Caki2 (cell line): ENCODE data around the gene VKORC1. TPM values are rescaled to one million over a fixed set of nuclear protein-coding genes. Genes with fewer than 3 reads are reported as not detected.

Experiments
- DNase-seq: peaks from one replicate; pipeline ENCODE4 v3.0.0-alpha.2; 2015; ENCODE audit warnings: low read depth
- in situ Hi-C: cut with HindIII; loops from 2 replicates; pipeline ENCODE4 v1.10.0; 2016; ENCODE audit warnings: low sequenced_read_pairs, low pct_unique_long_range_greater_than_20kb, mixed read lengths
- total RNA-seq: library from RNA; depleted of rRNA; stranded (reverse); fragments of >200 nt; shearing (Covaris generic); gene quantifications from 2 replicates; pipeline ENCODE4 v1.2.3, GENCODE V29; 2014; ENCODE audit warnings: low replicate concordance; rRNA removed

Gene VKORC1
- total RNA-seq, 1 experiment from 2014 or later, result 187 TPM

DNA sequence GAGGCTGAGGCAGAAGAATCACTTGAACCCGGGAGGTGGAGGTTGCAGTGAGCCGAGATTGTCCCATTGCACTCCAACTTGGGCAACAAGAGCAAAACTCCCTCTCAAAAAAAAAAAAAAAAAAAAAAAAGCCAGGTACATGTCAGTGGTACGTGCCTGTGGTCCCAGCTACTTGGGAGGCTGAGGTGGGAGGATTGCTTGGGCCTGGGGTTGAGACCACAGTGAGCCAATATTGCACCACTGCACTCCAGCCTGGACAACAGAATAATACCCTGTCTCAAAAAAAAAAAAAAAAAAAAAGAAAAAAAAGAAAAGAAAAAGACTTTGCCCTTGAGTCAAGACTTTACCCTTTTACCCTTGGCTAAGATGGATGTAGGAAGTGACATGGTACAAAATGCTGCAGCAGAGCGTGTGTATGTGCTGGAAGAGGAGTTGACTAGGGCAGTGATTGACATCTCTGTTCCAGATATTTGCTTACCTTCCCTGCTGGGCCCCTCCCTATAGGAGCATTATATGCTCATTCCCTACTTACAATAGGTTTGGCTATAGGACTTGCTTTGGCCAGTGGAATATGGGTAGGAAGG, 50.6 kb downstream of the VKORC1 start:
- DNase-seq, result no peak
- in situ Hi-C loops, result no loop called here

DNA sequence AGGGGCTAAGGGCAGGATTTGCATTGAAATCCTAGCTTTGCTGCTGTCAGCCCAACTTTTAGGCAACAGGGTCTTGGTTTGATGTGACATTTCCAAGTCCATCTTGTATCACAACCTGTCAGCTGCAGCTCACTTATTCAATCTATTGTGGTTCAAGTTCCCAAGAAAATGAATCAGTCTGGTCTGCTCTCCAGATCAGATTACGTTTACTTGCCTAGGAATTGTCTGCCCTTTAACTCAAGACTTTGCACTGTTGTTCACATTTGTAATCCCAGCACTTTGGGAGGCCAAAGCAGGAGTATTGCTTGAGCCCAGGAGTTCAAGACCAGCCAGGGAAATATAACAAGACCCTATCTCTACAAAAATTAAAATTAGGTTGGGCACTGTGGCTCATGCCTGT, 51.2 kb downstream of the VKORC1 start:
- in situ Hi-C loops, result no loop called here
- no peak for DNase-seq

DNA sequence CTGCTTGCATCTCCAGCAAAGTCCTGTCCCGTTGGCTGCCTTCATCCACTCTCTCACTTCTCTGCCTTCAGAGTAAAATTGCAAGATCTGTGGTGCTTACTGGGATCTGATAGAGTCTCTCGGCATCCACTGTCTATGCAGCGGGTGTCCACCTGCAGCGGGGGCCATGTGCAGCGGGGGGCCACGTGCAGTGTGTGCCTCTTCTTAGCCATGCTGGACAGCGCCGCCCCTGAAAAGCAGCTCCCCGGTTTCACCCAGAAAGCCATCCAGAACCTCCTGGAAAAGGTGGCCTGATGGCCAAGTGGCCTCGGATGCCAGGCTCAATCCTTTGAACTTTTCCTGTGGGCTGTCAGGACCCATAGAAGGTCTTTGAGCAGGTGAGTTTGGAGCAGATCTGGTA, 51.7 kb downstream of the VKORC1 start:
- DNase-seq, result no peak
- in situ Hi-C loops, result no loop called here

Other genes starting within 250 kb of the VKORC1 start
- 154 and 157 TPM in 2 replicates for gene BCL7C, start 200.7 kb downstream of the VKORC1 start, total RNA-seq
- 0.84 and 2.9 TPM in 2 replicates for gene CTF1, start 198.2 kb downstream of the VKORC1 start, total RNA-seq
- 51.9 and 58.5 TPM in 2 replicates for gene FBXL19, start 171.2 kb downstream of the VKORC1 start, total RNA-seq
- gene ORAI3, start 145.7 kb downstream of the VKORC1 start, total RNA-seq, result 82.7 and 96.5 TPM in 2 replicates
- gene SETD1A, start 137.0 kb downstream of the VKORC1 start, total RNA-seq, result 0.81 and 1.2 TPM in 2 replicates
- 73.0 and 95.3 TPM in 2 replicates for gene HSD3B7, start 109.6 kb downstream of the VKORC1 start, total RNA-seq
- gene STX1B, start 84.2 kb downstream of the VKORC1 start, total RNA-seq, result 0.46 TPM in 1 of 2 replicates, not detected in the other
- gene STX4, start 61.2 kb downstream of the VKORC1 start, total RNA-seq, result 72.2 and 83.1 TPM in 2 replicates
- gene ZNF668, start 20.6 kb downstream of the VKORC1 start, total RNA-seq, result 16.1 and 18.3 TPM in 2 replicates
- gene ZNF646, start 20.4 kb downstream of the VKORC1 start, total RNA-seq, result 23.9 and 24.0 TPM in 2 replicates
- 1.8 and 5.1 TPM in 2 replicates for gene PRSS53, start 5.9 kb downstream of the VKORC1 start, total RNA-seq
- gene BCKDK, start 13.6 kb upstream of the VKORC1 start, total RNA-seq, result 68.7 and 83.0 TPM in 2 replicates
- 102 and 108 TPM in 2 replicates for gene KAT8, start 22.9 kb upstream of the VKORC1 start, total RNA-seq
- gene PRSS8, start 40.9 kb upstream of the VKORC1 start, total RNA-seq, result 2.9 and 4.4 TPM in 2 replicates
- 0.17 and 10.6 TPM in 2 replicates for gene PRSS36, start 55.3 kb upstream of the VKORC1 start, total RNA-seq
- gene FUS, start 85.3 kb upstream of the VKORC1 start, total RNA-seq, result 15.3 and 34.6 TPM in 2 replicates
- 198 and 228 TPM in 2 replicates for gene PYCARD, start 108.0 kb upstream of the VKORC1 start, total RNA-seq
- gene TRIM72, start 119.3 kb upstream of the VKORC1 start, total RNA-seq, result not detected in 2 replicates
- not detected in 2 replicates for gene PYDC1, start 122.3 kb upstream of the VKORC1 start, total RNA-seq
- gene ITGAM, start 165.2 kb upstream of the VKORC1 start, total RNA-seq, result 2.0 and 3.6 TPM in 2 replicates